Naive B cell (primary cell): ENCODE data around the gene MESD. TPM values are rescaled to one million over a fixed set of nuclear protein-coding genes. Genes with fewer than 3 reads are reported as not detected.
"Not testable (repeated sequence)": the region's sequence is repeated elsewhere in the genome, so short reads cannot be mapped to it uniquely, and the experiment has no call there.

ENCODE experiments used
- ATAC-seq, 2 donors: fragments of 150-1000 bp; cut with Tn5 transposase; 2 replicates each; pipeline ENCODE4 v1.10.0; 2021; ENCODE audit warnings: low read depth in 2 of 2, mild to moderate bottlenecking in 2 of 2, moderate library complexity in 2 of 2
- DNase-seq: peaks from one replicate; pipeline ENCODE4 v3.0.0; 2022
- H3K27ac Mint-ChIP-seq, 6 donors: one replicate each; pipeline ENCODE4 v1.8.0; 2020 to 2022; ENCODE audit warnings: mild to moderate bottlenecking in 6 of 6, mixed read lengths in 6 of 6, moderate library complexity in 5 of 6, inconsistent platforms in 2 of 6
- H3K27me3 Mint-ChIP-seq, 3 donors: one replicate each; pipeline ENCODE4 v1.8.0; 2021 to 2022; ENCODE audit warnings: mixed read lengths in 3 of 3, mild to moderate bottlenecking in 1 of 3
- H3K36me3 Mint-ChIP-seq, 2 donors: one replicate each; pipeline ENCODE4 v1.8.0; 2020 to 2022; ENCODE audit warnings: mixed read lengths in 2 of 2, inconsistent platforms in 1 of 2, mild to moderate bottlenecking in 1 of 2
- H3K4me1 Mint-ChIP-seq, 3 donors: one replicate each; pipeline ENCODE4 v1.8.0; 2020 to 2022; ENCODE audit warnings: mixed read lengths in 3 of 3, inconsistent platforms in 1 of 3, mild to moderate bottlenecking in 1 of 3, moderate library complexity in 1 of 3
- H3K4me3 Mint-ChIP-seq, 8 donors: one replicate each; pipeline ENCODE4 v1.8.0; 2020 to 2022; ENCODE audit warnings: mild to moderate bottlenecking in 8 of 8, mixed read lengths in 8 of 8, moderate library complexity in 8 of 8, inconsistent platforms in 2 of 8
- H3K9me3 Mint-ChIP-seq, 7 donors: one replicate each; pipeline ENCODE4 v1.8.0; 2020 to 2022; ENCODE audit warnings: mixed read lengths in 7 of 7, mild to moderate bottlenecking in 5 of 7, inconsistent platforms in 2 of 7, moderate library complexity in 1 of 7
- polyA plus RNA-seq, 6 donors: library from polyadenylated mRNA; unstranded; fragments of 300-500 nt; fragmentation: Illumina TruSeq; gene quantifications; one replicate each; pipeline ENCODE4 v1.2.3, GENCODE V29; 2021; ENCODE audit warnings: low read depth in 6 of 6

MESD gene
- polyA plus RNA-seq, 6 donors from 2014 or later: 16.0 to 24.8 (median 20.4) TPM

DNA sequence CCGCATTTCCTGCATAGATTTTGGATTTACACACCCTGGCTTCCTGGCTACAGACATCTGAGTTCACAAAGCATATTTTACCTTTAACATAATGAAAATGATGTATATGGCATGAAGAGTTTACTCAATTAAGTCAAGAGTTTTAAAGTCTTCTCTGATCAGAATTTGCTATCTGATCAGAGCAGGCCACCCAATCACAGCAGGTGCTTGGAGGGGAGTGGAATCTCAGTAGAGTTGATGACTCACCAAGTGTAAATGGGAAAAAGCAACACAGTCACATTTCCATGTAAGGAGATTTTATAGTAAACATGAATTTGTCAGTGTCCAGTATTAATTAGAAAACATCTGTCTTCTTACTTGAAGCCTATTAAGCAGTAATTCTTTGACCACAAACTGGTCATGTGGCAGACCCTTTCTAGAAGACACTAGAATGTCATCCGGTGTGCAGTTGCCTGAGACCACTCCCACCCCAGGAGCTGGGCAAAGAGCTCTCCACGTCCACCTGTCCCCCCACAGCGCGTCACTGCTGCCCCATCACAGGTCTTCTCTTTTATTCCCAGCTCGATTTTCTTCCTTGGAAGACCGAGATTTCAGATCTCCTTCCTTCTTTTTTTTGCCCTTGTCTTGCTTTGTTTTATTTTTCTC lies 10.8 kb downstream of the MESD start:
- ATAC-seq (no peak), DNase-seq (no peak)
- H3K9me3 Mint-ChIP-seq: no peaks in the 10 kb centered on the region
- no peak overlapping the region for H3K4me3 Mint-ChIP-seq
- H3K36me3 Mint-ChIP-seq: peaks cover 8 to 14% of the 10 kb centered on the region in 2 donors
- no peaks in the 10 kb centered on the region for H3K27me3 Mint-ChIP-seq
- peak overlapping the region in 3 of 6 donors; percentile 56 to 85 (median 80) for H3K27ac Mint-ChIP-seq
- H3K4me1 Mint-ChIP-seq: peaks cover 22 to 35% (median 25%) of the 10 kb centered on the region in 3 donors

GRCh38 chr15:80977627-80978036 lies 12.0 kb downstream of the MESD start:
- H3K36me3 Mint-ChIP-seq: peaks cover 8 to 10% of the 10 kb centered on the region in 2 donors
- DNase-seq (no peak), ATAC-seq (peak; percentile 23 to 60)
- H3K27ac Mint-ChIP-seq: peak overlapping the region in 3 of 6 donors; percentile 41 to 82 (median 43)
- H3K9me3 Mint-ChIP-seq: no peaks in the 10 kb centered on the region
- H3K4me3 Mint-ChIP-seq: no peak overlapping the region
- H3K4me1 Mint-ChIP-seq: peaks cover 20 to 30% (median 22%) of the 10 kb centered on the region in 3 donors
- no peaks in the 10 kb centered on the region for H3K27me3 Mint-ChIP-seq

DNA sequence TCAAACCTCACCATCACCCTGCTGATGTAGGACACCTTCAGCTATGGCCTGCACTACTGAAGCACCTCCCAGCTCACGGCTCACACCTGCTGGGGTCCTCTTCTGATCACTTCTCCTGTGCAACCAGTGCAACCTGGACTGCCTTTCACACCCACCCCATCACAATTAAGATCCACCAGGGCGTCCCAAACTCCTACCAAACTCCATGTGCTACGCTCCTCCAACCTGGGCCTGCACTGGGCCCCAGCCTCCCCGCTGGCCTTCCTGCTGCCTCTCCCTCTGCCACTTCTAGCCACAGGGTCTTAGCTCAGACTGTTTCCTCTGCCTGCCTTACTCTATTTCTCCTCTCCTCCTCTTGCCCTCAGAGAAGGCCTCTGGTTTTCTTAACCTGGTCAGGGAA lies 12.8 kb downstream of the MESD start:
- peak overlapping the region in 3 of 6 donors; percentile 17 to 41 (median 35) for H3K27ac Mint-ChIP-seq
- H3K4me1 Mint-ChIP-seq: peaks cover 14 to 27% (median 14%) of the 10 kb centered on the region in 3 donors
- no peak for DNase-seq
- H3K27me3 Mint-ChIP-seq: no peaks in the 10 kb centered on the region
- H3K4me3 Mint-ChIP-seq: peak overlapping the region in 1 of 8 donors; percentile 10
- no peaks in the 10 kb centered on the region for H3K9me3 Mint-ChIP-seq
- no peak for ATAC-seq
- peaks cover 8 to 10% of the 10 kb centered on the region in 2 donors for H3K36me3 Mint-ChIP-seq

DNA sequence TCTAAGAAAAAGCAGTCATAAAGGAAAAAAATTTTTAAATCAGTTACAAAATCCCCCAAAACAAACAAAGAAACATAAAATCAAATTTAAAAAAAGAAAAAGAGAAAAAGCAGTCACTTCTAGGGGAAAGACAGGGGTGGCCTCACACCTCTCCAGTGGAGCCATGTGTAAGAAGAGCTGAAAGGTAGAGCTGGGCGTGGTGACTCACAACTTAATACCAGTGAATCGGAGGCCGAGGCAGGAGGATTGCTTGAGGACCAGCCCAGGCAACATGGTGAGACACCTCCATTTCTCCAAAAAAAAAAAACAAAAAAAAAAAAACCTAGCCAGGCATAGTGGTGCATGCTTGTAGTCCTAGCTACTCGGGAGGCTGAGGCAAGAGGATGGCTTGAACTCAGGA lies 14.7 kb downstream of the MESD start:
- ATAC-seq: no peak
- Mint-ChIP-seq H3K27ac (peak overlapping the region in 3 of 6 donors; percentile 63 to 87 (median 68)), H3K36me3 (peaks cover 6 to 8% of the 10 kb centered on the region in 2 donors)

DNA sequence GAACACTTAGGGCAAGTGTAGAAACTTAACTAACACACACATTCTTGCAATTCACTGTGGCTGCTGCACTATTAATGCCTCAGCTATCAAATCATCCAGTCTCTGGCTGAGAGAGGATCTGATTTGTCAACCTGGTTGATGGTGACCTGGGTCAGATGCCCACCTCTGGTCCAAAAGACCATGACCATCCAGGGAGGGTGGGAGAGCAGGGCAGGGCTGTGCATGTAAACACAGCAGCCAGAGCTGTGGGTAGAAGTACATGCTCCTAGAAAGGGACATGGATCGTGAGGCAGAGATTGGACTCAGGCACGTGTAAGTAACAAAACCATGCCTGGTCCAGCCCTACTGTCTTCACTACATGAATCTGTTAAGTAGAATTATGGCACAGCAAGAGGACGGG lies 17.3 kb downstream of the MESD start:
- H3K9me3 Mint-ChIP-seq: no peaks in the 10 kb centered on the region
- H3K27me3 Mint-ChIP-seq: no peaks in the 10 kb centered on the region
- no peak for DNase-seq
- no peak overlapping the region for H3K27ac Mint-ChIP-seq
- ATAC-seq: no peak
- H3K4me3 Mint-ChIP-seq: no peak overlapping the region
- H3K36me3 Mint-ChIP-seq: no peaks in the 10 kb centered on the region
- peaks cover 8 to 18% (median 9%) of the 10 kb centered on the region in 3 donors for H3K4me1 Mint-ChIP-seq

More for the DNA sequence above, 14.7 kb downstream of the MESD start:
- peaks cover 14 to 32% (median 17%) of the 10 kb centered on the region in 3 donors for H3K4me1 Mint-ChIP-seq
- no peaks in the 10 kb centered on the region for H3K27me3 Mint-ChIP-seq
- no peaks in the 10 kb centered on the region for H3K9me3 Mint-ChIP-seq
- no peak overlapping the region for H3K4me3 Mint-ChIP-seq
- no peak for DNase-seq

DNA sequence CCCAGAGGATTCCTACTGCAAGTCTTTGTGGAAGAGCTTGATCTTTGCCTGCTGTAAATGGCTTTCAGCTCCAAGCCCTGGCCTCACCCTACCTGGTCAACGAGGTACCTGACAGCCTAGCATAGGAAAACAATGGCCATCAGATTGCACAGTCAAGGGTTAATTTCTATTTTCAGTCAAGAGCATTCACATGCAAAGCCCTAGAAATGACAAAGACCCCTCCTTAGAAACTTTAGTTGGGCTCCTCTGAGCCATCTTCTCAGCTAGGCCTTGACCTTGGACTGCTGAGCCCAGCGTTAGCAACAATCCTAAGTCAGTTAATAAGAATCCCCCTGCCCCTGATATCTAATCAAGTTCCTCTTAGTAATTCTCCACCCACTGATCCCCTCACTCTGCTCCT lies 18.5 kb downstream of the MESD start:
- Mint-ChIP-seq H3K27me3 (no peaks in the 10 kb centered on the region), H3K36me3 (peaks cover 0 to 8% of the 10 kb centered on the region in 2 donors), H3K27ac (no peak overlapping the region), H3K9me3 (no peaks in the 10 kb centered on the region), H3K4me1 (peaks cover 0 to 11% (median 3%) of the 10 kb centered on the region in 3 donors), H3K4me3 (no peak overlapping the region)
- DNase-seq (no peak), ATAC-seq (no peak)

DNA sequence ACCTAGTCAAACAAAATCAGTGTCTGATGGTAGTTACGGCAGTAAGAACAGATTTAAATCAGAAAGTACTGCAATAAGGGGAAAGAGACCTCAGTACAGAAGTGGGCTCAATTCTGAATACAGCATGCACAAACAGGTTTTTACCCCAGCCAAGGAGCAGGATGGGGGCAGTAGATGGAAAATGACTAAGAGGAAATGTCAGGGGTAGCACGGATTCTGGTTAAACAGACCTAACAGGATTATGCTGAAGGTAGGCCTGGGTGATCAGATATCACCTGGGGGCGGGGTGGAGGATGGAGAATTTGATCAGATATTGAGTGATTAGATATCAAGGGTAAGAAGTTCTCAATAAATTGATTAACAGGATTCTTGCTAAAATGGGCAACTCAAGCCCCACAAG lies 19.0 kb downstream of the MESD start:
- Mint-ChIP-seq H3K36me3 (peaks cover 0 to 8% of the 10 kb centered on the region in 2 donors), H3K27ac (no peak overlapping the region), H3K4me1 (peaks cover 0 to 11% (median 3%) of the 10 kb centered on the region in 3 donors), H3K4me3 (no peak overlapping the region), H3K27me3 (no peaks in the 10 kb centered on the region), H3K9me3 (no peaks in the 10 kb centered on the region)
- DNase-seq (no peak), ATAC-seq (no peak)

DNA sequence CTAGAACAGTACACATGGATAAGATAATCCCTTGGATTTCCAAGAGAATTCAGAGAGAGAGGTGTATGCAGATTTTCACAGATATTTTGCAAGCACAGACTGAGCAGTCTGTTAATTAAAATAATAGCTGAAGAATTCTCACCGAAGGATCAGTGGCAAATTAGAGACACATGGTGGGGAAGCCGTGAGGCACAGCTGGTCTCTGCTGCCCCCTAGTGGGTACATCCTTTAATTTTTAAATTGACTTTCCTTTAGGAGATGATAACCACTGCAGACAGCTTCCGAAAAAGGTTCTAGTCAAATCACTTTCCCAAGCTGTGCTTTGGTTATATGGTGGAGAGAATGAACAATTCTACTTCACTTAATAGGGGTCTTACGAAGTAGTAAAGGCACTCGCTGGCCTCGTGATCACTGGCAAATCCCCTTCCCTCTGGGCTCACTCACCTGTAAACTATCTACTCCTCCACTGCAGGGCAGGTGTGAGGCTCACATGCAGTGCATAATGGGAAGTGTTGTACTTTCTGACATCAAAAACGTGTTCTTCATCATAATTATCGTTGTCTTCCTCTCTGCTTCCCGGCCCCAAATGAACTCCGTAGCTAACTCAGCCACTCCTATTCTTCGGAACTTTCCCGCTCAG lies 19.5 kb downstream of the MESD start:
- Mint-ChIP-seq H3K4me3 (no peak overlapping the region), H3K4me1 (peaks cover 0 to 11% (median 3%) of the 10 kb centered on the region in 3 donors), H3K27ac (peak overlapping the region in 4 of 6 donors; percentile 6 to 47 (median 43)), H3K36me3 (peaks cover 5 to 8% of the 10 kb centered on the region in 2 donors), H3K9me3 (peaks cover 0 to 3% (median 0%) of the 10 kb centered on the region in 7 donors), H3K27me3 (no peaks in the 10 kb centered on the region)
- ATAC-seq (peak; percentile 45), DNase-seq (peak; percentile 52)

GRCh38 chr15:80969316-80969715 lies 20.3 kb downstream of the MESD start:
- H3K36me3 Mint-ChIP-seq: peaks cover 8 to 12% of the 10 kb centered on the region in 2 donors
- no peak overlapping the region for H3K4me3 Mint-ChIP-seq
- no peaks in the 10 kb centered on the region for H3K27me3 Mint-ChIP-seq
- H3K27ac Mint-ChIP-seq: no peak overlapping the region
- peaks cover 0 to 8% (median 3%) of the 10 kb centered on the region in 7 donors for H3K9me3 Mint-ChIP-seq
- DNase-seq: no peak
- no peak for ATAC-seq
- peaks cover 0 to 12% (median 3%) of the 10 kb centered on the region in 3 donors for H3K4me1 Mint-ChIP-seq

DNA sequence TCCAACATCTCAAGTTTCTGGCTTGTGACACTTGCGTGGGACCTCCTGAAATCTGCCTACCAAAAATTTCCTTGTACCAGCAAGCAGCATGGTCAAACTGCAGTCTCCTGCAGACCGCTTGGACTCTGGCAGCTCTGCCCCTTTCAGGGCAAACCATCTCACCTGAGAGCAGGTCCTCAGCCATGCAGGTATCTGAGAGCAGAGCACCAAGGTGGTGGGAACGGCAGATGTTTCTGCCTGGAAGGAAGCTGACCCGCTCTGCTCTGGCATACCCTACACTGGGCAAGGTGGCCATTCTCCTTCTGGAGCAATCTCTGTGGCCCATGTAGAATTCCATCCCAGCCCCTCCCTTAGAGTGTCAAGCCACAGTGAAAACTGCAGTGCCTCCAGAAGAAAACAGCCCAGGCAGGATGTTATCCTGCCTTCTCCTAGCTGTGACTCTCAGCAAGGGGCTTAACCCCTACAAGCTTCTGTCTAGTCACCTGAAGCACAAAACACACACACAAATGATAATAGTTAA lies 21.6 kb downstream of the MESD start:
- no peak for DNase-seq
- Mint-ChIP-seq H3K4me3 (no peak overlapping the region), H3K36me3 (peaks cover 17 to 18% of the 10 kb centered on the region in 2 donors), H3K27ac (no peak overlapping the region), H3K4me1 (peaks cover 0 to 13% (median 3%) of the 10 kb centered on the region in 3 donors), H3K9me3 (peaks cover 0 to 15% (median 6%) of the 10 kb centered on the region in 7 donors), H3K27me3 (no peaks in the 10 kb centered on the region)
- no peak for ATAC-seq

DNA sequence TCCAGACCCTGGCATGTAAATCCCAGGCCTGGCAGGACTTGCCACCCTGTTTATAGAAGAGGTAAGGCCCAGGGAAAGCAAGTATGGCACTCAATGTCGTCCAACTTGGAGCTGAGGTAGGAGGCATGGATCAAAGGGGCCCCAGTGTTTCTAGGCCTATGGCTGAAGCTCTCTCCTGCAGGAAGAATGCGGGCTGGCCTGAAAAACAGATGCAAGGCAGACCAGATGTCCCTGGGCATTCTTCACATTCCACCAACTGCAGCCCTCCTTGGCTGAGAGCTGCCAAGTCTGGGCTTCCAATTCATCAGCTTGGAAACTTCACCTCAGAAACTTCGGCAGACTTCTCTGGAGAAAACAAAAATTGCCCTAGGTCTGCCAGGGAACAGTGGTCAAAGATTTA lies 22.2 kb downstream of the MESD start:
- H3K27ac Mint-ChIP-seq: peak overlapping the region in 1 of 6 donors; percentile 65
- no peak overlapping the region for H3K4me3 Mint-ChIP-seq
- peaks cover 0 to 13% (median 8%) of the 10 kb centered on the region in 3 donors for H3K4me1 Mint-ChIP-seq
- H3K27me3 Mint-ChIP-seq: no peaks in the 10 kb centered on the region
- peaks cover 19 to 23% of the 10 kb centered on the region in 2 donors for H3K36me3 Mint-ChIP-seq
- no peak for DNase-seq
- ATAC-seq: no peak
- peaks cover 0 to 15% (median 6%) of the 10 kb centered on the region in 7 donors for H3K9me3 Mint-ChIP-seq

DNA sequence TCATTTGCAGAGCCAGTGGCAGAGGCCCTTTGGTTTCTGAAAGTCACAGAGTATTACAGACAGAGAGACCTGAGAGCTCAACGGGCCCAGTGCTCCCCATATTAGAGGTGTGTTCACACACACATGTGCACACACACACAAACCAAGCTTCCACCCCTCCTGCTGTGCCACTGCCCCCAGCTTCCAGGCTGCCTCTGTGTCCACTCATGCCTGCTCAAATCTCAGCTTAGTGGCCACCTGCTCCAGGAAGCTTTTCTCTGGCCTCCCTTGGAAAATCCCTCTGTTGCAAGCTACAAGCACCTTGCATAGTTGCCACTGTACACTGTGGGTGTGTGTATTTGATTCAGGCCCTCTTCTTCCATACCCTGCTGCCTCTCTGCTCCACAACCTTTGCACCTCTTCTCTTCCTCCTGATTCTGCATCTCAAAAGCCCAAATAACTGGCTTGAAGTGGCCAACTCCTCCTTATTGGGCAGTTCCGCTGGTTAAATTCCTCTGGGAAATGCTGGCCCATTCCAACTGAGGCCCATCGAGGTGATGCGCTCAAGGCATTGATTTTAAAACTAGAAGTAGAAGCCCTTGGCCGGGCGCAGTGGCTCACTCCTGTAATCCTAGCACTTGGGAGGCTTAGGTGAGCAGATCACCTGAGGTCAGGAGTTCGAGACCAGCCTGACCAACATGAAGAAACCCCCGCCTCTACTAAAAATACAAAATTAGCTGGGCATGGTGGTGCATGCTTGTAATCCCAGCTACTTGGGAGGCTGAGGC lies 23.0 kb downstream of the MESD start:
- Mint-ChIP-seq H3K4me1 (peaks cover 0 to 12% (median 8%) of the 10 kb centered on the region in 3 donors), H3K36me3 (peaks cover 22 to 26% of the 10 kb centered on the region in 2 donors), H3K27me3 (no peaks in the 10 kb centered on the region), H3K4me3 (peak overlapping the region in 1 of 8 donors; percentile 47), H3K27ac (peak overlapping the region in 1 of 6 donors; percentile 44), H3K9me3 (peaks cover 0 to 15% (median 6%) of the 10 kb centered on the region in 7 donors)
- DNase-seq: no peak
- ATAC-seq: no peak

- DNase-seq, H3K27ac Mint-ChIP-seq, H3K27me3 Mint-ChIP-seq, H3K4me3 Mint-ChIP-seq, H3K4me1 Mint-ChIP-seq, ATAC-seq: not testable (repeated sequence)
- Mint-ChIP-seq H3K9me3 (peaks cover 0 to 15% (median 6%) of the 10 kb centered on the region in 7 donors), H3K36me3 (peaks cover 26 to 27% of the 10 kb centered on the region in 2 donors)
Observed at GRCh38 chr15:80965454-80965853, 24.2 kb downstream of the MESD start.
